GM12878 (cell line): Measurements from ENCODE around the gene NOC2L. TPM values are rescaled to one million over a fixed set of nuclear protein-coding genes. Genes with fewer than 3 reads are reported as not detected.

Experiments used
- ATAC-seq: fragments of 200-7000 bp; cut with Tn5 transposase; 3 replicates; pipeline ENCODE4 v1.9.1; 2020; ENCODE audit warnings: mild to moderate bottlenecking, moderate library complexity
- BruUV-seq: library from RNA; stranded (reverse); fragments of 400-500 nt; replicated peaks from 2 replicates; lab custom pipeline; 2021; lab: Mats Ljungman, UMichigan
- CTCF ChIA-PET: fragments of 300-600 bp; sonication (Branson Sonifier 250); formaldehyde crosslinking; extraction: SDS; loops from one replicate; lab custom pipeline; 2021; ENCODE audit warnings: inconsistent platforms; lab: Yijun Ruan, JAX
- POLR2A ChIA-PET: fragments of 350-600 bp; formaldehyde crosslinking; extraction: SDS; loops from one replicate; lab custom pipeline; 2021; ENCODE audit warnings: inconsistent platforms; lab: Charles Lee
- RAD21 ChIA-PET: fragments of 300-600 bp; sonication (Branson Sonifier 250); formaldehyde crosslinking; loops from one replicate; lab custom pipeline; 2023; ENCODE audit warnings: antibody characterized with exemption; ENCODE audit not compliant: unreplicated experiment; lab: Charles Lee
- SMC1A ChIA-PET: fragments of 300-600 bp; sonication (Branson Sonifier 250); formaldehyde crosslinking; loops from one replicate; lab custom pipeline; 2023; ENCODE audit not compliant: unreplicated experiment, uncharacterized antibody; lab: Charles Lee
- DNase-seq: peaks from one replicate; pipeline ENCODE4 v3.0.0-alpha.2; 2011; ENCODE audit warnings: low read depth, low spot score
- FAIRE-seq: peaks from 3 replicates; lab custom pipeline; 2011; peaks lifted over from hg19 to GRCh38; lab: Jason Lieb, UNC
- H2AFZ ChIP-seq: 2 replicates; pipeline ENCODE4 v1.6.0; 2011; ENCODE audit warnings: low read depth, low read length, control low read depth; ENCODE audit not compliant: control insufficient read depth
- H3K27ac ChIP-seq: 2 replicates; pipeline ENCODE4 v1.5.1; 2011; ENCODE audit warnings: control low read depth; ENCODE audit not compliant: control insufficient read depth, insufficient read depth
- H3K27me3 ChIP-seq, 2 experiments: replicated peaks in 1 of 2; 2 replicates each; pipeline versions ENCODE4 v1.6.0 to v1.6.1; 2011; ENCODE audit warnings: low read length in 1 of 2; ENCODE audit not compliant: control insufficient read depth in 2 of 2, insufficient read depth in 2 of 2
- H3K36me3 ChIP-seq, 2 experiments: 2 replicates each; pipeline ENCODE4 v1.5.1; 2011; ENCODE audit warnings: low read length in 1 of 2; ENCODE audit not compliant: control insufficient read depth in 2 of 2, insufficient read depth in 2 of 2
- H3K4me1 ChIP-seq: 2 replicates; pipeline ENCODE4 v1.6.1; 2011; ENCODE audit warnings: mild to moderate bottlenecking, low read length, moderate library complexity, mixed read lengths; ENCODE audit not compliant: control insufficient read depth, insufficient read depth
- H3K4me2 ChIP-seq: 2 replicates; pipeline ENCODE4 v1.6.0; 2011; ENCODE audit warnings: control low read depth; ENCODE audit not compliant: control insufficient read depth, insufficient read depth
- H3K4me3 ChIP-seq: fragments of 200-600 bp; sonication (generic); 2 replicates; pipeline ENCODE4 v1.5.1; 2016
- H3K79me2 ChIP-seq: 2 replicates; pipeline ENCODE4 v1.6.0; 2011; ENCODE audit warnings: low read length; ENCODE audit not compliant: control insufficient read depth, insufficient read depth
- H3K9ac ChIP-seq: 2 replicates; pipeline ENCODE4 v1.8.0; 2011; ENCODE audit warnings: low read length, control low read depth, mixed read lengths; ENCODE audit not compliant: control insufficient read depth, insufficient read depth
- H3K9me3 ChIP-seq: replicated peaks from 3 replicates; pipeline ENCODE4 v1.5.1; 2011; ENCODE audit warnings: mild to moderate bottlenecking, low read length; ENCODE audit not compliant: control insufficient read depth, insufficient read depth
- H4K20me1 ChIP-seq: 2 replicates; pipeline ENCODE4 v1.6.0; 2011; ENCODE audit not compliant: control insufficient read depth, insufficient read depth
- ZBTB11 ChIP-seq: fragments of 450-650 bp; formaldehyde crosslinking; IDR thresholded peaks from 2 replicates; pipeline ENCODE4 v1.5.0; 2022; ENCODE audit warnings: mild to moderate bottlenecking, missing genetic modification characterization
- WGBS: methylation state at CpG from one replicate; pipeline ENCODE4 v1.1.6; 2016; ENCODE audit warnings: low lambda C conversion rate; ENCODE audit not compliant: insufficient replicate concordance, insufficient coverage; ENCODE audit errors: missing lambda C conversion rate; 5-methylcytosine and 5-hydroxymethylcytosine counted together
- in situ Hi-C: fragments of 300-500 bp; cut with MboI; formaldehyde crosslinking; loops from 9 replicates; pipeline ENCODE4 v1.14.3; 2018; ENCODE audit warnings: mixed read lengths
- intact Hi-C: fragments of 100-400 bp; cut with micrococcal nuclease; formaldehyde crosslinking; loops from one replicate; pipeline ENCODE4 v1.14.2; 2022; ENCODE audit not compliant: unreplicated experiment
- polyA plus RNA-seq, 11 experiments: library from polyadenylated mRNA; depleted of rRNA in 4 of 11; unstranded in 6 of 11; stranded (reverse) in 5 of 11; fragments of >200 nt; fragmentation: Nextera tagmentation in 4 of 11; fragmentation: Illumina TruSeq in 1 of 11; extraction: Ambion mirVana in 4 of 11; extraction: Trizol in 1 of 11; gene quantifications; 1 replicate in 1 of 11; 2 replicates in 10 of 11; pipeline versions ENCODE4 v1.2.1 to v1.2.3, GENCODE V29; 2011 to 2016; ENCODE audit warnings: inconsistent platforms in 2 of 11, missing spikeins in 2 of 11, low read depth in 1 of 11
- total RNA-seq, 4 experiments: library from RNA; depleted of rRNA in 3 of 4; stranded (reverse); fragments of >200 nt in 3 of 4; fragmentation: Illumina TruSeq in 1 of 4; extraction: Trizol in 1 of 4; gene quantifications; 2 replicates each; pipeline versions ENCODE4 v1.2.1 to v1.2.3, GENCODE V29; 2013 to 2021

The NOC2L gene
- total and polyA plus RNA-seq, 10 of the 15 experiments (the other 5 are each of a cell fraction or from before 2014, with no cell fraction given) = 1.3 to 171 (median 64.3) TPM

- ChIA-PET CTCF (interaction anchor here (0.9 to 5.6 kb wide), 3 partner anchors 9 to 21 kb away, joined by 3 to 56 read pairs (median 37); partner anchors contain the start of genes ISG15 and PERM1), SMC1A (no interaction called here), RAD21 (no interaction called here), POLR2A (interaction anchor here (1.0 to 5.4 kb wide), 3 partner anchors 9 to 17 kb away, joined by 3 to 22 read pairs (median 6); partner anchors contain the start of genes AGRN and ISG15)
- 70% methylated on average over 7 of the region's 7 CpGs for WGBS
- H3K79me2 ChIP-seq = no peaks in the 10 kb centered on the region
- peaks cover 0 to 9% of the 10 kb centered on the region in 2 experiments; a peak in 2 of 4 replicates for H3K27me3 ChIP-seq
- H3K27ac ChIP-seq = no peak overlapping the region
- no peaks in the 10 kb centered on the region for H4K20me1 ChIP-seq
- no peak overlapping the region for H3K9ac ChIP-seq
- no peak for DNase-seq
- no peak for FAIRE-seq
- no TSS peak for BruUV-seq
- H3K9me3 ChIP-seq = peaks cover 2% of the 10 kb centered on the region; the same call in 1 of the 3 replicates
- in situ Hi-C loops = no loop called here
- H2AFZ ChIP-seq = no peak overlapping the region
- no peak for TF ChIP-seq ZBTB11 (CRISPR knock-in tag)
- H3K4me1 ChIP-seq = peaks cover 26% of the 10 kb centered on the region
- H3K4me2 ChIP-seq = no peak overlapping the region
- no peaks in the 10 kb centered on the region for H3K36me3 ChIP-seq
- ATAC-seq = no peak
- intact Hi-C loops = no loop called here
- no peak overlapping the region for H3K4me3 ChIP-seq
Measured at GRCh38 chr1:1004420-1004779, 45.3 kb upstream of the NOC2L start.
